GM15510 (cell line): ENCODE results near the gene HGF.

ENCODE experiments used
- POLR2A ChIP-seq: IDR thresholded peaks from 3 replicates; pipeline ENCODE4 v1.6.1; 2011; ENCODE audit warnings: borderline replicate concordance; ENCODE audit not compliant: insufficient read length; ENCODE audit errors: extremely low read depth

HGF gene

DNA sequence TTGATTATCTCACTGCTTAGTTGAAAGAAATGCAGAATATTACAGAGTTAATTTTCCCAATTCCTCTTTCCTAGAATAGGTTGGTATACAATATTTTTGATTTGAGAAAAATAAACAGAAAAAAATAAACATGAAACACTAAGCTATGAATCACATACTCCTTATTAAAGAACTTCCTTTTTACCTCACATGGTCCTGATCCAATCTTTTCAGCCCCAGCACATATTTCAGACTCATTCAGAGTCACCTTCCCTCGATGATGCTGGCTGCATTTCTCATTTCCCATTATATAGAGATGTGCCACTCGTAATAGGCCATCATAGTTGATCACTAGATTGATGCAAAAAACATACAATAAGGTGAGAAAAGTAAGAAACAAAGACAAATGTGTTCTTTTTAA is 64.6 kb downstream of the HGF start:
- no peak for TF ChIP-seq POLR2A

GRCh38 chr7:81704595-81704994 is 65.3 kb downstream of the HGF start:
- no peak for TF ChIP-seq POLR2A

DNA sequence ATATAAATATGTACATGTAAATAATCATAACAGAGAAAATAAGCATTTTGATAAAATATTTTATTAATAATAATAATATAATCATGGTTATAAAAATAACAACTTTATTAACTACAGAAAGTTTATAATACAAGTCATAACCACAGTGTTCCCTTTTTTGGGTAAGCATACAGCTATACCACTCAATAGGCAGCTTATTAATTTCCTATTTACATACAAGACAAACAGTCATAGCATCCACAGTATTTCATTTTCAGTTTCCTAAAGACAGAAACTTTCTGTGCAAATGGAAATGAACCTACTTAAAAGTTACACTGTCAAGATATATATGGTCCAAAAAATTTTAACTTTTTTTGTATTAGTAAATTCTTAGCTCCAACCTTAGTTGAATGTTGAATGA is 70.9 kb downstream of the HGF start:
- TF ChIP-seq POLR2A = no peak

GRCh38 chr7:81694711-81695110 is 75.1 kb downstream of the HGF start:
- no peak for TF ChIP-seq POLR2A

DNA sequence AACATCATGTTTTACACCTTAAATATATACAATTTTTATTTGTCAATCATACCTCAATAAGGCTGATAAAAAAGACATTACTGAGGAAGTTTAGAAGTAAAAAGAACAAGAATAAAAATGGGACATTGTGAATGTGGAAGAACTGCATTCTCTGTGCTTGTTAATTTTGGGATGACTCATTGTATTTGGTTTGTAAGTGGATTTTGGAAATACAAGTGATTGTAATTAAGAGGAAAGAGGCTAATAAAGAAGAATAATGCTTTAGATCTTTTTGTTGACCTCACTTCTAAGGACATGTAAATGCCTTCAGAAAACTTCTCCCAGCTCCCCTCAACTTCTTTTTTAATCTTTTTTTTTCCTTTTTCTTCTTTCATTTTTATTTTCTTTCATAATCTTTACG is 76.0 kb downstream of the HGF start:
- no peak for TF ChIP-seq POLR2A

DNA sequence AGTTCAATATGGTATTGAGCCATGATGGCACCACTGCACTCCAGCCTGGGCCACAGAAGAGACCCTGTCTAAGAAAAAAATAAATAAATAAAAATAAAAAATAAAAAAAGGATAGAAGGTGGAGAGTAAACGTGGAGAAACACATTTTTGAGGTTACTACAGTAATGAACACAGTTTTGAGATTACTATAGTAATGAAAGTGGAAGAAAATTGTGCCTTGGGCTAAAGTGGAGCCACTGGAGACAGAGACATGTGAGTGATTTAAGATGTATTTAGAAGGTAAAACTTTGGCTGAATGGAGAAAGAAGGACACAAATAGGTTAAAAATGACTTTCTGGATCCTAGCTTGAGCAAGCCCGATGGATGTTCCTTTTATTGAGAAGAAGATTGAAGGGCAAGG is 76.8 kb downstream of the HGF start:
- no peak for TF ChIP-seq POLR2A

- TF ChIP-seq POLR2A = no peak
Observed at GRCh38 chr7:81692146-81692905, 77.5 kb downstream of the HGF start.

DNA sequence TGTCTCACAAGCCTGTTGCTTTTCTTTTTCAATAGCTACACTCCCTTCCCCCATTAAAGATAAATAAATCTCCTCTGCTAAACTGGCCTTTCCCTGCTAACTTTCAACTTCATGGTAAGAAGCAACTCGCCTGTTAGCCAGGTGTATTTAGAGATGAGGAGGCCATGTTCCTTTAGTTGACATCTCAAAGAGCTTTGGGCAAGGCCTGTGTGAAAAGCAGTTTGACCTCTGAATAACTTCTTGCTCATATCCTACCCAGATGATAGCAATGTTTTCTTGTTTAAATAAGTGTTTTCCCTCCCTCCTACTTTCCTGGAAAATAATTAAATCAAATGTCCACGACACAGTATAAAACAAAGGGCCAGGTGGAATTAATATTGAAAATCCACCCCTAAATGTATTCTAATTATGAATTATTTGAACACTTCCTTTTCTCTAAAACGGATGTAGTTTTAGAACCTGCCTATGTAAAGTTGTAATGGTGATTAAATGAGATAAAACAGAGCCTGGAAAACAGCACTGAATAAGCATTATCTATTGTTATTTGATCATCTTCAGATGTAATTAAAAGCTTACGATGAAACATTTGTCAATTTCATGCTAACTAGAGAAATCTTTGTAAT is 78.5 kb downstream of the HGF start:
- no peak for TF ChIP-seq POLR2A

GRCh38 chr7:81690688-81691087 is 79.2 kb downstream of the HGF start:
- no peak for TF ChIP-seq POLR2A

DNA sequence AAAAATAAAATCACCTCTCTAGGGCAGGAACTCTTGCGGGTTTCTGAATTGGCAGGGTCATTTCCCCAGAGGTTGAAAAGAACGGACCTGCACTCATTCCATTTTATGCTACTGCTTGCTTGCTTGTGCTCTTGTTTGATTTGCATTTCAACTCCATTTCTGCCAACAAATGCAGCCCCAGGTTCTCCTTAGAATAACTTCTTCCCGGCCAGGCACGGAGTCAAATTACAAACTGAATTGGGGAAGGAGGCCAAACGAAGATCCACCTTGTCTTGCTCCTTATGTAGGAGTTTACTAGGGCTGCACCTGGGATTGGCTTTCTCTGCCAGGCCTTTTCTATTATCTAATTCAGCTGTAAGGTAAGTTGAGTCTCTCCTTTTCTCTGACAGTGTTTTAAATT is 79.6 kb downstream of the HGF start:
- no peak for TF ChIP-seq POLR2A

- no peak for TF ChIP-seq POLR2A
Observed at GRCh38 chr7:81688622-81689411, 81.0 kb downstream of the HGF start.

DNA sequence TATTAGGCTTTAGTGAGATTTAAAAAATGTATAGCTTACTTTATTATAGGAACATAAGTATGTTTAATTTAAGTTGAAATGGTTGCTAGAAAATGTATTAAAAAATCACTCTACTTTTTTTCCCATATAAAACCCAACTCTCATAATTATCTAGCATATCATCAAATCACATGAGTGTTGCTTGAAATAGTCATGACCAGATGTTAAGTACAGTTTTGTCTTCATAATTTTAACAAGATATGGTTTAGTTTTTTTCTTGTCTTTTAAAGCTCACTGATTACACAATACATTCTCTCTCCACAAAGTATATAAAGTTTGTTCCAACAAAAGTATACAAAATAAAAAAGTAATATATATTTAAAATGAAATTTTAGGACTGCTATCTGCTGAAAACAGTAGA is 82.8 kb downstream of the HGF start:
- no peak for TF ChIP-seq POLR2A

- no peak for TF ChIP-seq POLR2A
Observed at GRCh38 chr7:81685270-81685868, 84.5 kb downstream of the HGF start.

- TF ChIP-seq POLR2A = no peak
Observed at GRCh38 chr7:81684514-81685269, 85.2 kb downstream of the HGF start.
